ENCODE data around the gene NR5A2.

Gene NR5A2

DNA sequence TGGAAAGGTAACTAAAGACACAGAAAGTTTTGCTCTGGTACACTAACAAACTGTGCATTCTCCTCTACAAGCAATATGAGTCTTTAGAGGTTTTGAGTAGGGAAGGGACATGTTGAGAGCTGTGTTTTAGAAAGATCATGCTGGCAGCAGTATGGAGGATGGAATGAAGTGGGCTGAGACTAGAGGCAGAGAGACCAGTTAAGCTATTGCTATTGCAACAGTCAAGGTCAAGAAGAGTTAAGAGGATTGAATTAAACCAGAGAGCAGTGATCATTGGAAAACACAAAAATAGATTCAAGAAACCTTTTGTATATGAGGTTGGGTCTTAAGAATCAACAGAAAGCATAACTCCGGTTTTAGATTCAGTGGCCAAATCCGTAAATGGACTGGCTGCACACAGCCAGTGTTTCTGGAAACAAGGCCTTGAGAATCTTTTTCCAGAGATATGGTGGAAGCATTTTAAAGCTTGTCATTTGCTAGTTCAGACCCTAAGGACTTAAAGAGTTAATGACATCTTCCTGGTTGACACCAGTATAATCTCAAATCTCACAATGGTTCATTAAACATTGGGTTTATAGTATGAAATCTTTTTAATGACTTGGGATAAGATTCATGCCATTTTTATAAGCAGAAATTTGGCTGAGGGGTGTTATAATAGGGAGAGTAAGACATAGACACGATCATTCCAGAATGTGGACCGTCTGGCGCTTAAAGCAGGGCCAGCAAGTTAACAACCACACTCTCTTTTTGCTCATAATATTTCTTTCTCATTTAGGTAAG lies 177.9 kb downstream of the NR5A2 start:
- DNase-seq (ENCODE audit: low read depth in 3 of 3), result no peak

- no peak for DNase-seq (ENCODE audit: low read depth in 3 of 3)
Observed at GRCh38 chr1:200206340-200206739, 178.8 kb downstream of the NR5A2 start.

DNA sequence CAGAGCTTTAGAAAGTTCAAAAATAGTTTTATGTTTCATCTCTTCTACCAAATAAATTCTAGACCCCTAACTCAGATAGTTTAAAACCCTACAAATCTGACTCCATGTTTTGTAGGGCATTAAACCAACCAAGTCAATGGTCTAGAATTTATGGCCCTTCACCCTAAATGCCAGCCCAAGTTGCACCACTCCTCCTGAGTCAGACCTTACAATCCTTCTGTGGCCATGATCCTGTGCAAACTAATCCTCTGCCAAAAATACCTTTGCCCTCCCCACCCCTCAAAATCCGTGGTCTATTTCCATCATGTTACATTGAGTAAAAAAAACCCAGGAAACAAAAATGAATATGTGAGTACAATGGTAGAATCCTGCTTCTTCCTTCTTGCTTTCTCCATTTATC lies 179.3 kb downstream of the NR5A2 start:
- no peak for DNase-seq (ENCODE audit: low read depth in 3 of 3)

DNA sequence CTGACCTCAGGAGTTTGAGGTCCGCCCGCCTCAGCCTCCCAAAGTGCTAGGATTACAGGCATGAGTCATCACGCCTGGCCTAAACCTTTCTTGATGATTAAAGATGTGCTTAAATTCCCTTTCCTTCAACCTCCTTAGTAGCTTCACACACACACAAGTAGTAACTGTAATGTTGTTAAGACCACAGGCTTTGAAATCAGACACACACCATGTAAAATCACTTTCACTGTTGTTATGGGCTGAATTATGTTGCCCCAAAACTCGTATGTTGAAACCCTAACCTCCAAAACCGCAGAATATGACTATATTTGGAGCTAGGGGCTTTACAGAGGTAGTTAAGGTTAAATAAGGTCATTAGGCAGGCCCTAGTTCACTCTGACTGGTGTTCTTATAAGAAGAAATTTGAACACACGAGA lies 180.2 kb downstream of the NR5A2 start:
- DNase-seq (ENCODE audit: low read depth in 3 of 3), result no peak

DNA sequence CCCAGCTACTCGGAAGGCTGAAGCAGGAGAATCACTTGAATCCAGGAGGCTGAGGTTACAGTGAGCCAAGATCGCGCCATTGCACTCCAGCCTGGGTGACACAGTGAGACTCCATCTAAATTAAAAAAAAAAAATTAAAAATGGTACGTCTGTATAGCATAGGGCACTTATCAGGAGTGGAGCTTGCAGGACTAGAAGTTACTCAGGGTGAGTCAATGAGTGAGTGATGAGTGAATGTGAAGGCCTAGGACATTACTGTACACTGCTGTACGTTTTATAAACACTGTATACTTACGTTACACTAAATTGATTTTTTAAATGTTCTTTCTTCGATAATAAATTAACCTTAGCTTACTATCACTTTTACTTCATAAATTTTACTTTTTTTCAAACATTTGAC lies 183.6 kb downstream of the NR5A2 start:
- DNase-seq (ENCODE audit: low read depth in 3 of 3), result no peak

GRCh38 chr1:200213392-200213791 lies 185.9 kb downstream of the NR5A2 start:
- DNase-seq (ENCODE audit: low read depth in 3 of 3), result no peak

GRCh38 chr1:200213921-200214320 lies 186.4 kb downstream of the NR5A2 start:
- DNase-seq (ENCODE audit: low read depth in 3 of 3), result no peak

GRCh38 chr1:200215350-200215749 lies 187.8 kb downstream of the NR5A2 start:
- DNase-seq (ENCODE audit: low read depth in 3 of 3), result no peak

GRCh38 chr1:200217703-200218102 lies 190.2 kb downstream of the NR5A2 start:
- no peak for DNase-seq (ENCODE audit: low read depth in 3 of 3)

DNA sequence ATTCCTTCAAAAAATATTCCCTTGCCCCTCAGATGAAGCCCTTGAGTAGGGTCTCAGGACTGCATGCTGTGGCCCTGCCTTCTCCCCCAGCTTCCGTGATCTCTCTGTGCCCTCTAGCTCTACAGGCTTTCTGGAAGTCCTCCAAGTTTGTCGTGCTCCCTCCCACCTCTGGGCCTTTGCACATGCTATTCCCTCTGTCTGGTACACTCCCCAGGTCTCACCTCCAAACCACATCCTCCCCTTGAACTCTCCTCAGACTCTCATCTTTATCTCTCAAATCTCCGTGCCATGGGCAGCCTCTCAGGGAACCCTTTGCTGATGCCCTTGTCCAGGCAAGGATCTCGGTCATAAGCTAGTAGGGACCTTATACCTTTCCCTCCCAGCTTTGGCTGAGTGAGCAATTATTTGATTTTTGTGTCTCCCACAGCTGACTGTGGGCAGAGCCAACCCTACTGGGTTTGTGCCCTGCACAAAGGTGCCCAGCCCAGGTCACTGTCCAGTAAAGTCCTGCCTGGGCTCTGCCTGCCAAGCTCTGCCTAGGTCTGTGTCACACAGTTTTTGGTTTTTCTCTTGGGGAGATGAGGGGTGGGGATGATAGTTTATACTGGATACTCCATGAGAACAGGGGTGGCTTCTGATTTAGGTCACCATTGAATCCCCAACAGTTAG lies 194.2 kb downstream of the NR5A2 start:
- no peak for DNase-seq (ENCODE audit: low read depth in 3 of 3)

DNA sequence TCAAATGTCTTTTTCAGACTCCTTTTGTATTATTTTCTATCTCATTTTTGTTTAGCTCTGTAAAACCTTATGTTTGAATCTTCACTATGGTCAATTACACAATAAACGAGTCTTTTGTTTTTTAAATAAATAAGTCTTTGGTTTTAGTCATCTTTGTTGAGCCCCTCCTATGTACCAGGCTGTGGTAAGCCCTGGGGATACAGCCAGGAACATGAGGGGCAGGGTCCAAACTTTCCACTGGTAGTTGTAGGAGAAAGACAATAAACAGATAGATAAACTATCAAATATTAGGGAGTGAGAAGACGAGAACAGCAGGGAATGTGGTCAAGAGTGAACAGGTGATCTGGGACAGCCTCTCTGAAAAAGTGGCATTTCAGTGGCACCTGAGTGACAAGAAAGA lies 195.7 kb downstream of the NR5A2 start:
- DNase-seq (ENCODE audit: low read depth in 3 of 3), result no peak

DNA sequence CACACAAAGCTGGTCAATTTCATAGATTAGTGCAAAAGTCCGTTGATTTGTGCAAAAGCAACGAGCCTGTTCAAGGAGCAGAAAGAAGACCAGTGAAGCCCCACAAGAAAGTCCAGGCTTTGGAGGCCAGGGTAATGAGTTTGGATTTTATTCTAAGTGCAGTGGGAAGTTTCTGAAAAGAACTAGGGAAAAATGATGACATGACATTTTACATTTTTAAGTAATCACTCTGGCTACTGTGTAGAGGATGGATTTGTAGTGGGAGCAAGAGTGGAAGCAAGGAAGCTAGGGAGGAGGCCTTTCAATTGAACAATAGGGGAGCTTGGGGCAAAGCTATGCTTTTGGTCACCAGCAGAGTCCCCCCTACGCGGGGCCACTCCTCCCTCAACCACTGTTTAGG lies 196.1 kb downstream of the NR5A2 start:
- no peak for DNase-seq (ENCODE audit: low read depth in 3 of 3)

GRCh38 chr1:200224315-200224714 lies 196.8 kb downstream of the NR5A2 start:
- no peak for DNase-seq (ENCODE audit: low read depth in 3 of 3)

- peak in 2 of 3 donors; percentile 10 to 14 for DNase-seq (ENCODE audit: low read depth in 3 of 3)
Observed at GRCh38 chr1:200226268-200226968, 198.9 kb downstream of the NR5A2 start.

- no peak for DNase-seq (ENCODE audit: low read depth in 3 of 3)
Observed at GRCh38 chr1:200226969-200227303, 199.4 kb downstream of the NR5A2 start.

Data from stimulated activated CD4-positive, alpha-beta T cell treated with anti-CD3 and anti-CD28 coated beads, TNF-alpha, amount 100 ng/mL, for 48 hours (primary cell).